HG02943 (cell line): Measurements from ENCODE around the gene VWA1.

ENCODE experiments used
- ATAC-seq: cut with Tn5 transposase; IDR thresholded peaks from one replicate; pipeline ENCODE4 v1.9.1; 2021; ENCODE audit warnings: mild to moderate bottlenecking, low read depth, moderate library complexity; ENCODE audit not compliant: unreplicated experiment

VWA1 gene, protein sequence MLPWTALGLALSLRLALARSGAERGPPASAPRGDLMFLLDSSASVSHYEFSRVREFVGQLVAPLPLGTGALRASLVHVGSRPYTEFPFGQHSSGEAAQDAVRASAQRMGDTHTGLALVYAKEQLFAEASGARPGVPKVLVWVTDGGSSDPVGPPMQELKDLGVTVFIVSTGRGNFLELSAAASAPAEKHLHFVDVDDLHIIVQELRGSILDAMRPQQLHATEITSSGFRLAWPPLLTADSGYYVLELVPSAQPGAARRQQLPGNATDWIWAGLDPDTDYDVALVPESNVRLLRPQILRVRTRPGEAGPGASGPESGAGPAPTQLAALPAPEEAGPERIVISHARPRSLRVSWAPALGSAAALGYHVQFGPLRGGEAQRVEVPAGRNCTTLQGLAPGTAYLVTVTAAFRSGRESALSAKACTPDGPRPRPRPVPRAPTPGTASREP

DNA sequence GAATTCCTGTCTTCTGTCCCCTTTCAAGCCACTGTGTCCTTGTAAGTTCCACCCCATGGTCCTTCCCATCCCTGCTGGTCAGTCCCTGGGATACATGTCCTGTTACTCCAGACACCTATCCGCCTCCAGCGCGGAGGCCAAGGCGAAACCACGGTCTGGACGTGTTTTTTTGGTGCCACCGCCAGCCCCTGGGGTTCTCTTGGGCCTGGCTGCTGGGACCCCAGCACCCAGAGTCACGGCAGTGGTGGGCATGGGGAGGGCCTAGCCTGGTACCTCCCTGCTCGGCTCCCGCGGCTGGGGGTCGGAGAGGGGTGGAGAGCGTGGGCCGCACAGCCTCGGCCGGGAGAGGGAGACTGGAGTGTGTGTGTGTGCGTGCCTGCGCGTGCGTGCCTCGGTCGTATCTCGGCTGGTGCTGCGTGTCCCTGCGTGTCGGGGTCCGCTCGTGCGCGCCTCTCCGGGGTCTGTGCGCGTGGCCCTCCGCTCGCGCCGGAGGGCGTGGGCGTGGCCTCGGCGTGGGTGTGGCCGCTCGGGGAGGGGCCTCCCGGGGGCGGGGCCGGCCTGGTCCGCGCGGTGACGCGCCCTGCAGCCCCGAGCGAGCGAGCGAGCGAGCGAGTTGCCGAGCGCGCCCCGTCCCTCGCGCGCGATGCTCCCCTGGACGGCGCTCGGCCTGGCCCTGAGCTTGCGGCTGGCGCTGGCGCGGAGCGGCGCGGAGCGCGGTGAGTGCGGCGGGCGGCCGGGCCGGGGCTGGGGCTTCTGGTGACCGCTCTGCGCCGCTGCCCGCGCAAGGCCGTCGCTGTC is at the start of gene VWA1:
TSS of gene VWA1 (plus strand) at position 585 of the 798 bp plus-strand sequence. CDS start at position 644, 59 bp downstream.
- ATAC-seq = no peak

DNA sequence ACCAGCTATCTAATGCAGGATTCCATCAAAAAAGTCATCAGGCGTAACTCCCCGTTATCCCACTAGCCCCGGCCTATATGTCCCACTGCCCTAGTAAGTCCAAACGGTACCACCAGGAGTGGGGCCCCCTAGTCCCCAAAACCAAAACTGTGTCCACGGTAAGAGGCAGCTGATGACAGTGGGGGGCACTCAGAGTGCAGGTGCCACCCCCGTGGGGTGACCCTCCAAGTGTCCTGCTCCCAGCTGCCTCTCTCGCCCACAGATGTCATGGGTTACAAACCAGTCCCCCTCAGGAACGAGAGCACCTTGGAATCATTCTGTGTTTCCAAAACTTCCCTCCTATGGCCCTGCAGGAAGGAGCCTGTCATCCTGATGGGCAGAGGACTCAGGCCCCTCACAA is 49.6 kb upstream of the VWA1 start:
- ATAC-seq = no peak

DNA sequence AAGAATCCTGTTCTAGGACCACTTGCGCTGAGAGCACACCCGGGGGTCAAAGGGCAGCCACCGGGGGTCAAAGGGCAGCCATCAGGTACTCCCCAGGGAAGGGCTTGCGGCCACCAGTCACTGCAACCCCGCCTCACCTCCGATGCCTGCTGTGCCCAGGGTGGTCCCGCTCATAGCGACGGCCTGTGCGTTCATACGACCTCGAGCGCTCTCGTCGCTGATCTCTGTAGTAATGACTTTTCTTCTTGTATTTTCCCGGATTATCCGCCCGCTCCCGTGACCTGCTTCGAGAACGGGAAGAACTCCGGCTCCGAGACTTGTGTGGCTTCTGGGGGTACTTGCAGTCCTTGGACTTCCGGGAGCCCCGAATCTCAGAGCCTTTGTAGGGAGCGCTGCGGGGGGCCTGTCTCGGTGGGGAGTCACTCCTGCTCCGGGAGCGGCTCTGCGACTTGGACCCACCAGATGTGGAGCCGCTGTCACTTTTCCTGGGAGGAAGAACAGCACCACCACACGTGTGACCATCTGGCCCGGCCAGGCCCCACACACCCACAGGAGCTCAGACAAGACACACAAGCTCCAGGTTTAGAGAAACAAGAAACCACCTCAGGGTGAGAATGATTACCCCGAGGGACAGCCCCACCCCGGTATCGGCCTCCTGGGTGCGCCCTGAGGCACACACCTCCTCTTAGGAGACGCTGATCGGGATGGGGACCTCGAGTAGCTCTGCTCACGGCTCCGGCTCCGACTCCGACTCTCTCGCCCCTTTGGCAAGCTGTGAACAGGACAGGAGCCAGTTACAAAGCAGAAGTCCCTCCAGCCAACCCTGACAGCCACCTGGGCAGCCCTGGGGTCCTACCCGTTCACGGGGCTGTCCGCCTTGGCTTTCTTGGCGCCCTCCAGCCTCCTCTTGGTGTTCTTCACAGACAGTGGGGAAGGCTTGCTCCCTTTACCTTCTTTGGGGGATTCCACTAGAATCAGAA is 48.1 kb upstream of the VWA1 start:
- no peak for ATAC-seq

DNA sequence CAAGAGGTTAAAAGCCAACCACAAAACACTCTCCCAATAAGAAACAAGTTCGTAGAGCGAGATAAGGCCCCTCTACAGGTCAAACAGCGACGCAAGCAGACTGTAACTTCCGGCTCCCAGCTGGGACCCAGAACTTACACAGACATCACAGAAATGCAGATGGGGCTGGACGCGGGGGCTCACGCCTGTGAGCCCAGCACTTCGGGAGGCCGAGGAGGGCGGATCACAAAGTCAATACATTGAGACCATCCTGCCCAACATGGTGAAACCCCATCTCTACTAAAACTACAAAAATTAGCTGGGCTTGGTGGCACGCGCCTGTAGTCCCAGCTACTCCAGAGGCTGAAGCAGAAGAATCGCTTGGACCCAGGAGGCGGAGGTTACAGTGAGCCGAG is 47.4 kb upstream of the VWA1 start:
- no peak for ATAC-seq

DNA sequence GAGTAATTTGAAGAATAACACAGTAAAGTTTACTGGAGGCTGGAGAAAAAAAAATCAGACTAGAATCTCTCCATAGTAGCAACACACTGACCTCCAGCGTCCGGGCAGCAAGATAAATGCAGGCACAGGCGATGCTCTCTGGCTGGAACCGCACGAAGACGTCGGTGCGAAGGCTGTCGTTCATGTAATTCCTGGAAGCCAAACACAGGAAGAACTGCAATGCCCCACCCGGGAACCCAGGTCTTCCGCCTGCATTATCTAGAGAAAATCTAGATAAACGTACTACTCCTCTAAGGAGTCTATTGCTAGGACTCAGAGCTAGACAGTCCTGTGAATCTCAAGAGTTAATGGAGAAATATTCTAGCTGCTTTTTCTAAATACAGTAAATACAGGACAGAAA is 44.8 kb upstream of the VWA1 start:
- no peak for ATAC-seq

DNA sequence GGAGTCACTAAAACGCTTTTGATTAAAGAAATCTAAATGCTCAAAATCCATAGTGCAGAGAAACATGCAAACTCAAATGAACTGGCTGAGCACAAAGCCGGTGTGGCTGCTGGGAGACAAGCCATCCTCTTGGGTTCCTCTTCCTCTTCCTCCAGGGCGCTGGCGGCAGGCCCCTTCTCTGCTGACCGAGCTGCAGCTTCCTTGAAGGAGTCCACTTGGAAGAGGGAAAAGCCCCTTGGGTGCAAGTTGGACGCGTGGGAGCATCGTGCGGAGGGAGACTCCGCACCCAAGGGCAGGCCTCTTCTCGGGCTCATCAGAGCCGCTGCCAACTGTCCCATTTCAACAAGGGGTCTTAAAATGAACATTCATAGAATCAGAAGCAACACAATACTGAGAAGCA is 44.3 kb upstream of the VWA1 start:
- ATAC-seq = no peak

DNA sequence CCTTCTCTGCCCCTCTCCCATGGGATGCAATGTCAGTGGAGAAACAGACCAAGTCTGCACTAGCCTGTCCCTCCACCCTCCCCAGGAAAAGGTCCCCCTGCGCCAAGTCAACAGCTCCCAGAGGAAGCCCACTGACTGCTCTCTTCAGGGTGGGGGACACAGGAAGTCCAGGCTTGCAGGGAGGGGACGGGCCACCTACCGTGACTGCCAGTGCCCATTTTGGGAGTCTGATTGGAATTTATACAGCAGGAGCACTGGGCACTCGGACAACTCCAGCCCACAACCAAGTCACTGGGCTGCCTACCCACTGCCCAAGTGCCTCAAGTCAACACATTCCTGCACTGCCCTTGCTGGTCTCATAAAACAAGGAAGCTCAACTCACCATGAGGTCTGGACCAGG is 42.5 kb upstream of the VWA1 start:
- ATAC-seq = no peak

DNA sequence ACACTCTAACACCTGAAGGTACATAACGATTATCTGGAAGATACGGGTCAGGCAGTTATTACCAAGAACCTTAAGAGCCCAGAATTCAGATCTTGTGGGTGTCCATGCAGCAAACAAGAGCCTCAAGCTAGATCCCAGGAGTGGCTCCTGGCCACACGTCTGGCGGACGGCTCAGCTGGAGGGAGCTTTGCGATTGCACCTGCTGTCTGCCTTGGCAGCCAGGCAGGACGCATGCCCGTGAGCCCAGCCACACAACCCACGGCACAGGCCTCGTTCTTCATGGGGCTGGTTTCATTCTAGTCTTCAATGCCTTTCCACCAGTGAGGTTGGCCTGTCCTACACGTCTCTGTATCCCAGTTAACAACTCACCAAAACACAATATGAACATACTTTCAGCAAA is 42.1 kb upstream of the VWA1 start:
- ATAC-seq = no peak

DNA sequence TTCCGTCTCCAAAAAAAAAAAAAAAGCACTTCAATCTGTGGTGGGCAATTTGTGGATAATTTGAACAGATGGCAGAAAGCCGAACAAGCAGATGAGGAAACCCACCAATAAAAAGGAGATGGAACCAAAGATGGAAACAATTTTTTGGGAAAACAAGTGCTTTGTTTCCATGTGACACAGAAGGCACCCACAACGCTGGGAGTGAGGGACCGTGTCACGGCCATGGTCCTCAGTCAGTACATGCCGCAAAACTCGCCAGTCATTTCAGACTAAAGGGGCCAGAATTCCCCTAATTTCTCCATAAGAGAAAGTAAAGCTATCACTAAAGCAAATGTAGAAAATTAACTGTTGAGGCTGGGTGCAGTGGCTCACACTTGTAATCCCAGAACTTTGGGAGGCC is 41.4 kb upstream of the VWA1 start:
- ATAC-seq = no peak

DNA sequence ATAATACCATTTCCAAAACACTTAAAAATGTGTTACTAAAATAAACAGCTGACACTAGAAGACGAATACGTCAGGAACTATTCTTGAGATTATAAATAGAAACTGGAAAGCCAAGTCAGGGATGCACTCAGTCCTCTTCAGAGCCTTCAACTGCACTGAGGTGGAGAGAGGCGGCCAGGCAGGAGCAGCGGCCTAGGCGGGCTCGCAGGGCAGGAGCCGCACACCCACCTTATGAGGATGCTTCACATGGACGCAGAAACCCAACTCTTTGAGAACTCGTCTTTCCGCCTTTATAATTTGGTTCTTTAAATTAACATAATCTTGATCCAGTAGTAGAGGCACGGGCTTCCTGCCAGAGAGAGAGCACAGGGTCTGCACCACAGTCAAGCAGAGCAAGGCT is 40.3 kb upstream of the VWA1 start:
- ATAC-seq = no peak

DNA sequence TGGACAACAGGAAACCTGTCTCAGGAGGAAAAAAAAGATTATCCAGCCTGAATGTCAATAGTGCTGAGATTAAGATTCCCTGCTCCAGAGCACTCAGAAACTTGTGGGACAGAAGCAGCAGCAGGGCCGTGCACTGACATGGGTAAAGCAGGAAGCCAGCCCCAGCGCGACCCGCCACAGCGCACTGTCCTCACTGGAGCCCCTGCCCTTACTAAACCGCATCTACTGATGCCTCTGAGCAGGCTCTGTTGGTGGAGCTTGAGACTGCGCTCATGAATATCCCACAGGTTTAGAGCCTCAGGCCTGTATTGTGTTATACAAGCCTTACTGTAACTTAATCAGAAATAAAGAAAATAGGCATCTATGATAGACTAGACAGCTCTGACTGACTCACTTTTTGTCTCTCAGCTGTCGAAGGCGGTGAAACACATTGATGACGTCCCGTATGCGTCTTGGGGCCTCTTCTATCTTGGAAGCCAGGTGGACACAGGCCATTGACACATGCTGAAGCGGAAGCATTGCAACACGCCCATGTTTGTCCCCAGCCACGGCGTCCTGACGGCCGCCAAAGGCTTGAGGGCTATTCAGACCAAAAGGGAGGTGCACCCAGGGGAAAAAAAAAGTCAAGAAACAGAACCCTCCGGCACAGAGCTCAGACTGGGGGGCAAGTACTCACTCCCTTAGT is 37.5 kb upstream of the VWA1 start:
- no peak for ATAC-seq

DNA sequence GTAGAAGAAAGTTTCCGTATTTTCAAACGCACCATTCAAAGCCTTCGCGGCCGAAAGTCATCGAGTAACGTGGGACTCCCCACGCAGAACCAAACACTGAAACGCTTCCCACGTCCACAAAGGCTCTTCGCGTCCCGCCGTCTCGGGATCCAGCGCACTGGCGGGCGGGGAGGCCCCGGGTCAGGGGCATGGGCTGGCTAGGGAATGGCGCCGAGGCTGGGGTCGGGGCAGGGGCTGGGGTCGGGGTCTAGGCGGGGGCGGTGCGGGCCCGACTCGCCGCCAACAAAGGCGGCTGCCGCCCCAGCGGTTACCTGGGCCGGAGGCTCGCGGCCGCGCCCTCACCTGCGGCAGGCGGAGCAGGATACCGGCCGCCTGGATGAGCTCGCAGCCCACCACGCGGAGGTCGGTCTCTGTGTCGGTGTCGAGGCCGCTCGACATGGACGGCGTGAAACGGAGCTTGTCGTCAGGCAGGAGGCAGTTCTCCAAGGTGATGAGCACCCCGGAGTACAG is 36.8 kb upstream of the VWA1 start:
- peak; percentile 17 for ATAC-seq

DNA sequence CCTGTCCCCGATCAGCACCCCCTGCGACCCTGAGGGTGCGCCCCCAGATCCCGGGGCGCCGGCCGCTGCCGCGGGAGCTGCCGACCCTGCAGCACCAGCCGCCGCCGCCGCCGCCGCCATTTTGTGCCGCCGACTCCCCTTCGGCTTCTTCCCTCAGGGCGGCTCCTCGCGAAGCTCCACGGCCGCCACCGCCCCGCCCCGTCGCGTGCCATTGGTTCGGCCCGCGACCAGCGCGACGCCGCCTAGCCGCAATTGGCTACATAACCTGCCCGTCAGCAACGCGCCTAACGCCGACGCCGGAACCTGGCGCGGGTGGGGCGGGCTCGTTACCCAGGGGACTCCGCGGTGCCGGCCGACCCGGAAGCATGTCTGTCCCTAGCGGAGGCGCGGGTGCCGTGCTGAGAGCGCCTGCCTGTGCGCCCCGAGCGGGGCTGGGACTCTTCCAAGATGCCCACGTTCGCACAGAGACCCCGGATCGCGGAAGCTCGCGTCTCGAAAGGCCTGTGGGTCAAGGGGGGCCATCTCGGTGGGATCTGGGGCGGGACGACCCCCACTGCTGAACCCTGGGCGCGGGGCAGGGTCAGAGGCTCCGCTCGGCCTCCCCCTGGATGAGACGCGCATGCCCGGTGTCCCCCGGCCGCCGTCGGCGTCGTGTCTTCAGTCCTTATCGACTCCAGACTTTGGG is 36.2 kb upstream of the VWA1 start, which contains the start of gene CCNL2:
TSS of gene CCNL2 (minus strand) at position 149 of the 685 bp plus-strand sequence. CDS start at position 120, 29 bp downstream.
- peak; percentile 90 for ATAC-seq

DNA sequence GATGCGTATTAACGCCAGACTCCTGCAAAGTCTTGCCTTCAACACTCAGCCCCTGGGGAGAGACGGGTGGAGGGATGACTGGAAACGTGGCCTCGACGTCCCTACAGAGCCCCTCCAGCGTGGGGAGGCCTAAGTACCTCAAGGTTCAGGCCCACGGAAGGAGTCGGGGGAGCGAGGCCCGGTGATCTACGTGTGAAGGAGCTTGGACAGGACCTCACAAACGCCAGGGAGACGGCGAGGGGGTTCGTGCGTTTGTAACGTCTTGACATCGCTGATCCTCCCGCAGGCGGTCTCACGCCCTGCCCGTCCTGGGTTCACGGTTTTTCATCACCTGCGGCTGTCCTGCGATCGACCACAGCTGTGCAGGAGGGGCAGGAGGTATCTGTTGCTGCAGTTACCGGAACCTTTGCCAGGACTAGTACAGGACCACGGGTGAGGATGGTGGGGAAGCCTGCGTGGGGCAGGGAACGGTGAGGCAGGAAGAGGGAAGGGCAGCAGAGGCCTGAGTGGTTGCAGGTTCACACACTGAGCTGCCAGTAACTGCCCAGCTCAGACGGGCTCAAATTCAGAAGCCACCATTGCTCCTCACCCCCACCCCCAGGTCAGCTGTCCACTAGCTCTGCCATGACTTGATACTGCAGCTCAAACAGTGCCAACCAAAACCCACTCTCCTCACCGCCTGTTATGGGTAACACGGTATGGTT is 35.5 kb upstream of the VWA1 start:
- peak; percentile 8 for ATAC-seq

DNA sequence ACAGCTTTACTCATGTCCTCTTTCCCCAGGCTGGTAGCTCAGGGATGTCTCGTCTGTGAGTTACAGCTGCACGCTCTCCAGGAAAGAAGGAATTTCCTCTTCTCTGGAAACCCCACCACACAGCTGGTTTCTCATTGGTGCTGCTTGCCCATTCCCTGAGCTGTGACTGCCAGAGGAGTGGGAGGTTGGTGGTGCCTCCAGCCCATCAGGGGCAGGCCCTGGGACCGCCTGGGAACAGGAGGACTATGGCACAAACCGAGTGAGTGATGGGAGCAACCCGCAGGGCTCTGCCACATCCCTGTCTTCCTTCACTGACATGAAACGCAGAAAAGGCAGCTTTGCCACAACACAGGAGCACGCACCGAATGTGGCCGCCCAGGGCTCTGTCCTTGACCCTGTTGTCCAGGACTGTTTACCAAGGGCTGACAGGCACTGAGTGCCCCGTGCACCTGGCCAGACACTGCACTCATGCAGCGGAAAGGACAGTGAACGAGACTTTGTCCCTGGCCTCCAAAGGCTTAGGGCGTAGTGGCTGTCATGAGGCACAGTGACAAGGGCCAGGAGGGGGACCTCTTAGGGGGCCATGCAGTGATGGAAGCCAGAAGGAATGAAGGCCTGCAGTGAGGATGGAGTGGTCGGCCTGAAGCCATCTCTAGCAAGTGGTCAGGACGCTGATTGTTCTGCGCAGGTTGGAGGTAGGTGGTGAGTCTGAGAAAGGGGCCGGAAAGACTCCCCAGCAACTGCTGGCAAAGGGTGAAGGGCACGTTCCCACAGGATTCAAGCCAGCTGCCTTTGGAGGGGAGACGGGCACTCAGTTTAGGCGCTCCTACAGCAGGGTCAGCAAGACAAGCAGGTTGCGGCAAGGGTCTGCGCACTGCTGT is 34.7 kb upstream of the VWA1 start:
- no peak for ATAC-seq

DNA sequence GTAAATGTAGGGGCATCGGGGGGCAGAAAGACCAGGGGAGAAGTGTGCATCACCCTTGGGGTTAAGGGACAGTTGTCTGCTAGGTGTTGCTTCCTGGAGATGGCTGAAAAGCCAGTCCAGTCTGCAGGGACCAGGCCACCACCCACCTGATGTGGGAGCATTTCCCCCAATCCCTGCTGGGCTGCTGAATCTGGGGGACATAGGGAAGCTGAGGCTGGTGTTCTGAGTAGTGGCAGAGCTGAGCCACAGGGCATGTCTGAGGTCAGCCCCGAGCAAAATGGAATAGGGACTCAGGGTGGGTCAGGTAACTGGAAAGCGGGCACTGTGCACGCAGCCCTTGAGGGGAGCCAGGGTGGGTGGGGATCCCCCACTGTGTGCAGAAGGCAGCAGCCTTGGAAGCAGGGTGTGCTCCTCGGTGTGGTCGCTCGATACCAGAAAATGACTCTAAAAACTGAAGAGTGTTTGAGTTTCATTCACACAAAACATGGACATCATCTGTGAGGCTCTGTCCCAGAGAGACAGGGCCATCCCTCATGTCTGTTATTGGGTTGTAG is 34.0 kb upstream of the VWA1 start:
- no peak for ATAC-seq
